ENCODE data around the gene WDR55. TPM values are rescaled to one million over a fixed set of nuclear protein-coding genes. Genes with fewer than 3 reads are reported as not detected.
A peak's percentile ranks its signal among the peaks of the same experiment; 100 is the strongest.

WDR55 gene
- polyA plus RNA-seq, 2 of the 4 experiments (the other 2 are of a cell fraction) = 23.3 to 36.2 TPM

DNA sequence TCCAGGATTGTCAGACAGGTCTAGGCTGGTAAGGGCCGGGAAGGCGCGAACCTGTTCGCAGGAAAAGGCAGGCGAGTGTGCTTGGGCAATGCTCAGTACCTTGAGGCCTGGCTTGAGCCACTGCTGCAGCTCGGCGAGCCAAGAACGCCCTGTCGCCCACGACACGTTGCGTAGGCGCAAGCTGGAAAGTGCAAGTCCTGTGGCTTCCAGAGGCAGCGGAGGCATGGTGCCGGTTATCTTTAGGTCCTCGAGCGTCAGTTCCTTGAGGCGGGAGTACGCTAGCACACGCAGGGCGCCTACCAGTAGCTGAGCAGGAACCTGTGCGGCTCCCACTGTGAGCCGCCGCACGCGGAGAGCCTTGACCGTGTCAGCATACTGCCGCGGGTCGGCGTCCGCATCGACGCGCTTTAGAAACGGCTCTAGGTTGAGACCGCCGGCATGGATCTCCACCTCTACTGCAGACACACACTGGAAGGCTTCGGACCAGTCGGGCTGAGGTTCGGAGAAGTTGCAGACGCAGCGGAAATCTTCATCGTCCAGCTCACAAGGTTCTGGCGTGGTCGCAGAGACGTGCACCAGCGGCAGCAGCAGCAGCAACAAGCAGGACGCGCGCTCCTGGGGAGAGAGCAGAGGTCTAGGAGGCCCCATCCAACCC is 32.2 kb upstream of the WDR55 start:
- no peak for TF ChIP-seq CHD2 (IDR thresholded peaks at IDR 0.05; ENCODE audit: low read length, partially characterized antibody)
- TF ChIP-seq, protein P1, sequence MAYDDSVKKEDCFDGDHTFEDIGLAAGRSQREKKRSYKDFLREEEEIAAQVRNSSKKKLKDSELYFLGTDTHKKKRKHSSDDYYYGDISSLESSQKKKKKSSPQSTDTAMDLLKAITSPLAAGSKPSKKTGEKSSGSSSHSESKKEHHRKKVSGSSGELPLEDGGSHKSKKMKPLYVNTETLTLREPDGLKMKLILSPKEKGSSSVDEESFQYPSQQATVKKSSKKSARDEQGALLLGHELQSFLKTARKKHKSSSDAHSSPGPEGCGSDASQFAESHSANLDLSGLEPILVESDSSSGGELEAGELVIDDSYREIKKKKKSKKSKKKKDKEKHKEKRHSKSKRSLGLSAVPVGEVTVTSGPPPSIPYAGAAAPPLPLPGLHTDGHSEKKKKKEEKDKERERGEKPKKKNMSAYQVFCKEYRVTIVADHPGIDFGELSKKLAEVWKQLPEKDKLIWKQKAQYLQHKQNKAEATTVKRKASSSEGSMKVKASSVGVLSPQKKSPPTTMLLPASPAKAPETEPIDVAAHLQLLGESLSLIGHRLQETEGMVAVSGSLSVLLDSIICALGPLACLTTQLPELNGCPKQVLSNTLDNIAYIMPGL (CRISPR knock-in tag; IDR thresholded peaks at IDR 0.05; ENCODE audit: borderline replicate concordance) = no peak
- no peak for TF ChIP-seq EHF (CRISPR knock-in tag; IDR thresholded peaks at IDR 0.05)
- no peak for TF ChIP-seq EHMT2 (IDR thresholded peaks at IDR 0.05; ENCODE audit: low read depth)
- 89% methylated on average over 48 of the region's 51 CpGs for WGBS (ENCODE audit: missing lambda C conversion rate)
- no peak; a peak in 1 of 6 replicates for ATAC-seq
- peak overlapping the region; percentile 58 for H3K4me2 ChIP-seq
- peaks cover 32% of the 10 kb centered on the region for H3K4me1 ChIP-seq
- no peak for DNase-seq (ENCODE audit: low read depth in 1 of 2, low spot score in 1 of 2)
- H3K9me3 ChIP-seq = peaks cover 15% of the 10 kb centered on the region
- ChIA-PET POLR2A (no interaction called here), CTCF (interaction anchor here (1.0 to 3.9 kb wide), 2 partner anchors 58 to 86 kb away, joined by 5 to 21 read pairs; partner anchors contain the start of gene EIF4EBP3)
- 0 out of 3 replicates have a peak overlapping the region, but pooled peaks have one; percentile 5 for H3K4me3 ChIP-seq
- FAIRE-seq = no peak
- H3K27ac ChIP-seq = peak overlapping the region; percentile 45 to 83

DNA sequence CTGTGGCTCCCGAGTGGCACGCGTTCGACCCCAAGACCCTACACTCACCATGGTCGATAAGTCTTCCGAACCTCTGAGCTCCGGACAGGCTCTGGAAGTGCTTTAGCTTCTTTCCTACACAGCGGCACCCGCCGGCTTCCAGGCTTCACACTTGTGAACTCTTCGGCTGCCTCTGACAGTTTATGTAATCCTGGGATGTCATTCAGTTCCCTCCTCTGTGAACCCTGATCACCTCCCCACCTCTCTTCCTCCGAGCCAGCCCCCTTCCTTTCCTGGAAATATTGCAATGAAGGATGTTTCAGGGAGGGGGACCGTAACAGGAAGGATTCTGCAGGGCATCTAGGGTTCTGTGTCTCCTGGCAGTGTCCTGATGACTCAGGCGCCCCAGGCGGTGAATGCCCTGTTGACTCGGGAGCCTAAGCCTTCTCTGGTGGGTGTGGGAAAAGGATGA is 31.7 kb upstream of the WDR55 start, which contains the start of gene CD14:
CD14 (minus strand) TSS at position 155 of the 451 bp plus-strand sequence; CDS start at position 51, 104 bp downstream.
- Histone ChIP-seq H3K27ac (peak within 1 kb of the TSS; percentile 45 to 83), H3K9me3 (peaks cover 9% of the 10 kb centered on the region), H3K4me1 (peaks cover 32% of the 10 kb centered on the region), H3K4me3 (0 out of 3 replicates have a peak within 1 kb of the TSS, but pooled peaks have one; percentile 5), H3K4me2 (peak within 1 kb of the TSS; percentile 58)
- ATAC-seq (peak; percentile 90), DNase-seq (ENCODE audit: low read depth in 1 of 2, low spot score in 1 of 2) (peak; percentile 79 to 86), FAIRE-seq (no peak)
- ChIA-PET CTCF (interaction anchor here (1.0 to 3.9 kb wide), 3 partner anchors 10 to 86 kb away, joined by 5 to 21 read pairs (median 6); partner anchors contain the start of gene EIF4EBP3), POLR2A (interaction anchor here (2.7 kb wide), 1 partner anchor 14 kb away, joined by 13 read pairs; the partner anchor contains the start of genes IK and NDUFA2)
- TF ChIP-seq JUN (IDR thresholded peaks at IDR 0.05) (no peak), FOSL2 (IDR thresholded peaks at IDR 0.05) (no peak), FOSL2 (CRISPR knock-in tag; IDR thresholded peaks at IDR 0.05) (peak; percentile 86)
- 27% methylated on average over 15 of the region's 16 CpGs for WGBS (ENCODE audit: missing lambda C conversion rate)

DNA sequence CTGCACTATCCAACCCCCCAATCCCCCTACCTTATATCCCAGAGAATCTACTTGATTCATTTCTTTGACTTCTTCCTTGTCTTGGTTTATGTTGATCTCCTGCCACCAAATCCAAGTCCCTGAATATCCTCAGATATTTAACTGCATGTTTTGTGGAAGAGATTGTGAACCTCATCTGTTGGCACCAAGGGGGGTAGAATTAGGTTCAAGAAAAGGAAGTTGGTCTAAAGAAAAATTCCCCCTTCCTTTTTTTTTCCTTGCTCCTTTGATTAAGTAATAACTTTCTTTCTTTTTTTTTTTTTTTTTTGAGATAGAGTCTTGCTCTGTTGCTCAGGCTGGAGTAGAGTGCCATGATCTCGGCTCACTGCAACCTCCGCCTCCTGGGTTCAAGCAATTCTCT is 31.2 kb upstream of the WDR55 start:
- Histone ChIP-seq H3K27ac (peak overlapping the region; percentile 45 to 83), H3K4me1 (peaks cover 35% of the 10 kb centered on the region), H3K9me3 (peaks cover 4% of the 10 kb centered on the region), H3K4me2 (peak overlapping the region; percentile 58), H3K4me3 (no peak overlapping the region)
- CTCF ChIA-PET = interaction anchor here (1.8 to 3.9 kb wide), 2 partner anchors 11 to 87 kb away, joined by 6 to 21 read pairs; partner anchors contain the start of gene EIF4EBP3
- POLR2A ChIA-PET = interaction anchor here (0.7 to 2.7 kb wide), 2 partner anchors 14 to 86 kb away, joined by 3 to 13 read pairs; partner anchors contain the start of genes EIF4EBP3, IK and NDUFA2
- WGBS (ENCODE audit: missing lambda C conversion rate) = 91% methylated on average over 2 of the region's 2 CpGs
- TF ChIP-seq POLR2A (IDR thresholded peaks at IDR 0.05; ENCODE audit: low read length) = no peak
- no peak for TF ChIP-seq RARB (CRISPR knock-in tag; IDR thresholded peaks at IDR 0.05)
- TF ChIP-seq, protein P2, sequence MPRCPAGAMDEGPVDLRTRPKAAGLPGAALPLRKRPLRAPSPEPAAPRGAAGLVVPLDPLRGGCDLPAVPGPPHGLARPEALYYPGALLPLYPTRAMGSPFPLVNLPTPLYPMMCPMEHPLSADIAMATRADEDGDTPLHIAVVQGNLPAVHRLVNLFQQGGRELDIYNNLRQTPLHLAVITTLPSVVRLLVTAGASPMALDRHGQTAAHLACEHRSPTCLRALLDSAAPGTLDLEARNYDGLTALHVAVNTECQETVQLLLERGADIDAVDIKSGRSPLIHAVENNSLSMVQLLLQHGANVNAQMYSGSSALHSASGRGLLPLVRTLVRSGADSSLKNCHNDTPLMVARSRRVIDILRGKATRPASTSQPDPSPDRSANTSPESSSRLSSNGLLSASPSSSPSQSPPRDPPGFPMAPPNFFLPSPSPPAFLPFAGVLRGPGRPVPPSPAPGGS (IDR thresholded peaks at IDR 0.05) = no peak
- no peak for TF ChIP-seq HOXB13 (CRISPR knock-in tag; IDR thresholded peaks at IDR 0.05; ENCODE audit: low read depth)
- TF ChIP-seq, protein P3, sequence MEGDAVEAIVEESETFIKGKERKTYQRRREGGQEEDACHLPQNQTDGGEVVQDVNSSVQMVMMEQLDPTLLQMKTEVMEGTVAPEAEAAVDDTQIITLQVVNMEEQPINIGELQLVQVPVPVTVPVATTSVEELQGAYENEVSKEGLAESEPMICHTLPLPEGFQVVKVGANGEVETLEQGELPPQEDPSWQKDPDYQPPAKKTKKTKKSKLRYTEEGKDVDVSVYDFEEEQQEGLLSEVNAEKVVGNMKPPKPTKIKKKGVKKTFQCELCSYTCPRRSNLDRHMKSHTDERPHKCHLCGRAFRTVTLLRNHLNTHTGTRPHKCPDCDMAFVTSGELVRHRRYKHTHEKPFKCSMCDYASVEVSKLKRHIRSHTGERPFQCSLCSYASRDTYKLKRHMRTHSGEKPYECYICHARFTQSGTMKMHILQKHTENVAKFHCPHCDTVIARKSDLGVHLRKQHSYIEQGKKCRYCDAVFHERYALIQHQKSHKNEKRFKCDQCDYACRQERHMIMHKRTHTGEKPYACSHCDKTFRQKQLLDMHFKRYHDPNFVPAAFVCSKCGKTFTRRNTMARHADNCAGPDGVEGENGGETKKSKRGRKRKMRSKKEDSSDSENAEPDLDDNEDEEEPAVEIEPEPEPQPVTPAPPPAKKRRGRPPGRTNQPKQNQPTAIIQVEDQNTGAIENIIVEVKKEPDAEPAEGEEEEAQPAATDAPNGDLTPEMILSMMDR (IDR thresholded peaks at IDR 0.05) = no peak
- no peak for TF ChIP-seq KDM1A (IDR thresholded peaks at IDR 0.05; ENCODE audit: low read depth)
- TF ChIP-seq EHMT2 (IDR thresholded peaks at IDR 0.05; ENCODE audit: low read depth) = no peak
- TF ChIP-seq, protein P4, sequence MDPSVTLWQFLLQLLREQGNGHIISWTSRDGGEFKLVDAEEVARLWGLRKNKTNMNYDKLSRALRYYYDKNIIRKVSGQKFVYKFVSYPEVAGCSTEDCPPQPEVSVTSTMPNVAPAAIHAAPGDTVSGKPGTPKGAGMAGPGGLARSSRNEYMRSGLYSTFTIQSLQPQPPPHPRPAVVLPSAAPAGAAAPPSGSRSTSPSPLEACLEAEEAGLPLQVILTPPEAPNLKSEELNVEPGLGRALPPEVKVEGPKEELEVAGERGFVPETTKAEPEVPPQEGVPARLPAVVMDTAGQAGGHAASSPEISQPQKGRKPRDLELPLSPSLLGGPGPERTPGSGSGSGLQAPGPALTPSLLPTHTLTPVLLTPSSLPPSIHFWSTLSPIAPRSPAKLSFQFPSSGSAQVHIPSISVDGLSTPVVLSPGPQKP (IDR thresholded peaks at IDR 0.05; ENCODE audit: low read depth, low read length) = no peak
- TF ChIP-seq CEBPB (IDR thresholded peaks at IDR 0.05) = no peak
- no peak for TF ChIP-seq MAZ (IDR thresholded peaks at IDR 0.05; ENCODE audit: borderline replicate concordance, low read depth, low read length)
- no peak for TF ChIP-seq MYC (IDR thresholded peaks at IDR 0.05; ENCODE audit: borderline replicate concordance, low read length)
- no peak for TF ChIP-seq NPAS2 (CRISPR knock-in tag; IDR thresholded peaks at IDR 0.05; ENCODE audit: borderline replicate concordance)
- TF ChIP-seq POLR2AphosphoS2 (conservative IDR thresholded peaks at IDR 0.05; ENCODE audit: low read length) = no peak
- no peak for TF ChIP-seq RAD21 (conservative IDR thresholded peaks at IDR 0.05 in 1 of 2, IDR thresholded peaks at IDR 0.05 in 1 of 2)
- TF ChIP-seq CBX8 (IDR thresholded peaks at IDR 0.05) = no peak
- no peak for ATAC-seq
- no peak for FAIRE-seq
- DNase-seq (ENCODE audit: low read depth in 1 of 2, low spot score in 1 of 2) = no peak
